ENCODE measurements around the gene NRP2. TPM values are rescaled to one million over a fixed set of nuclear protein-coding genes. Genes with fewer than 3 reads are reported as not detected.

The NRP2 gene
- total and polyA plus RNA-seq, 4 donors: 3.8 to 17.7 (median 12.2) TPM

- Histone ChIP-seq H3K4me3 (ENCODE audit: low read depth in 1 of 3, low read length in 3 of 3) (no peak overlapping the region), H3K27ac (ENCODE audit: low read depth in 1 of 2, low read length in 2 of 2) (peak overlapping the region in 1 of 2 donors; percentile 21), H3K27me3 (ENCODE audit: control insufficient read depth in 4 of 4, insufficient read depth in 4 of 4, low read length in 3 of 4) (no peaks in the 10 kb centered on the region), H3K9me3 (ENCODE audit: control insufficient read depth in 4 of 4, low read length in 3 of 4) (no peaks in the 10 kb centered on the region), H3K4me1 (ENCODE audit: control insufficient read depth in 4 of 4, insufficient read depth in 4 of 4, low read length in 3 of 4) (no peaks in the 10 kb centered on the region), H3K9ac (ENCODE audit: low read depth in 1 of 2, low read length in 2 of 2) (no peak overlapping the region), H3K36me3 (ENCODE audit: control insufficient read depth in 4 of 4, insufficient read depth in 3 of 4, low read depth in 1 of 4, low read length in 3 of 4) (no peaks in the 10 kb centered on the region)
- TF ChIP-seq NR2F2 (IDR thresholded peaks at IDR 0.05) (peak; percentile 70), RAD21 (IDR thresholded peaks at IDR 0.05) (peak in 1 of 2 donors; percentile 4), HNF4A (conservative IDR thresholded peaks at IDR 0.05) (no peak)
- DNase-seq (ENCODE audit: low spot score): no peak
- 84% methylated on average over 3 of the region's 3 CpGs for WGBS
Measured at GRCh38 chr2:205755923-205756322, 73.6 kb downstream of the NRP2 start.

DNA sequence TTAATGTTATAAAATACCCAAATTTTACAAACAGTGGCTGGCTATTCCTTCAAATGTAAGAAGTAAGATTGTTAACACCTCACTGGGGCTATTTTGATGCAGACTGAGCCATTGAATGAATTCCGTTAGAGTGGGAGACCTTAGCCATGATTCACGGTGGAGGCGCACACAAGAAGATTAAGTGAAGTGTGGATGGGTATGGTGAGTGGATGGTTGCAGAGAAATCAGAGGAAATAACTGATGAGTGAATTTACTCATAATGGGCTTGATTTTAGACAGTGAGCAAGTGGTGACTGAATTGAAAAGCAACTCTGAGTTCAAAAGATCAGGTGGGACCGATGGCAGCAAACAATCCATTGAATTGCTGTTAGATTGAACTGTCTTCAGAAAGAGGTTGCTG, 75.0 kb downstream of the NRP2 start:
- TF ChIP-seq TAF1 (conservative IDR thresholded peaks at IDR 0.05) (no peak), FOXA2 (IDR thresholded peaks at IDR 0.05) (no peak), JUND (IDR thresholded peaks at IDR 0.05) (no peak), RXRA (IDR thresholded peaks at IDR 0.05) (no peak), YY1 (IDR thresholded peaks at IDR 0.05) (no peak), EGR1 (IDR thresholded peaks at IDR 0.05; ENCODE audit: low read depth in 2 of 2) (no peak), HNF4G (IDR thresholded peaks at IDR 0.05) (no peak), MAX (IDR thresholded peaks at IDR 0.05) (no peak), SP1 (IDR thresholded peaks at IDR 0.05) (no peak), NR2F2 (IDR thresholded peaks at IDR 0.05) (no peak)
- H3K9me3 ChIP-seq (ENCODE audit: control insufficient read depth in 4 of 4, low read length in 3 of 4): no peaks in the 10 kb centered on the region
- no peak overlapping the region for H3K4me3 ChIP-seq (ENCODE audit: low read depth in 1 of 3, low read length in 3 of 3)
- no peaks in the 10 kb centered on the region for H3K4me1 ChIP-seq (ENCODE audit: control insufficient read depth in 4 of 4, insufficient read depth in 4 of 4, low read length in 3 of 4)
- H3K27me3 ChIP-seq (ENCODE audit: control insufficient read depth in 4 of 4, insufficient read depth in 4 of 4, low read length in 3 of 4): no peaks in the 10 kb centered on the region
- no peak for DNase-seq (ENCODE audit: low spot score)
- no peak overlapping the region for H3K9ac ChIP-seq (ENCODE audit: low read depth in 1 of 2, low read length in 2 of 2)
- WGBS: 93% methylated on average over 4 of the region's 4 CpGs
- H3K27ac ChIP-seq (ENCODE audit: low read depth in 1 of 2, low read length in 2 of 2): no peak overlapping the region
- no peaks in the 10 kb centered on the region for H3K36me3 ChIP-seq (ENCODE audit: control insufficient read depth in 4 of 4, insufficient read depth in 3 of 4, low read depth in 1 of 4, low read length in 3 of 4)

- peak overlapping the region in 1 of 2 donors; percentile 25 for H3K27ac ChIP-seq (ENCODE audit: low read depth in 1 of 2, low read length in 2 of 2)
- TF ChIP-seq SP1 (IDR thresholded peaks at IDR 0.05) (no peak), NR2F2 (IDR thresholded peaks at IDR 0.05) (no peak), EGR1 (IDR thresholded peaks at IDR 0.05; ENCODE audit: low read depth in 2 of 2) (no peak), JUND (IDR thresholded peaks at IDR 0.05) (no peak), TAF1 (conservative IDR thresholded peaks at IDR 0.05) (no peak), RXRA (IDR thresholded peaks at IDR 0.05) (no peak), GABPA (IDR thresholded peaks at IDR 0.05 in 1 of 2, conservative IDR thresholded peaks at IDR 0.05 in 1 of 2) (no peak), ZBTB33 (IDR thresholded peaks at IDR 0.05) (no peak), HNF4G (IDR thresholded peaks at IDR 0.05) (no peak)
- TF ChIP-seq, protein P1, sequence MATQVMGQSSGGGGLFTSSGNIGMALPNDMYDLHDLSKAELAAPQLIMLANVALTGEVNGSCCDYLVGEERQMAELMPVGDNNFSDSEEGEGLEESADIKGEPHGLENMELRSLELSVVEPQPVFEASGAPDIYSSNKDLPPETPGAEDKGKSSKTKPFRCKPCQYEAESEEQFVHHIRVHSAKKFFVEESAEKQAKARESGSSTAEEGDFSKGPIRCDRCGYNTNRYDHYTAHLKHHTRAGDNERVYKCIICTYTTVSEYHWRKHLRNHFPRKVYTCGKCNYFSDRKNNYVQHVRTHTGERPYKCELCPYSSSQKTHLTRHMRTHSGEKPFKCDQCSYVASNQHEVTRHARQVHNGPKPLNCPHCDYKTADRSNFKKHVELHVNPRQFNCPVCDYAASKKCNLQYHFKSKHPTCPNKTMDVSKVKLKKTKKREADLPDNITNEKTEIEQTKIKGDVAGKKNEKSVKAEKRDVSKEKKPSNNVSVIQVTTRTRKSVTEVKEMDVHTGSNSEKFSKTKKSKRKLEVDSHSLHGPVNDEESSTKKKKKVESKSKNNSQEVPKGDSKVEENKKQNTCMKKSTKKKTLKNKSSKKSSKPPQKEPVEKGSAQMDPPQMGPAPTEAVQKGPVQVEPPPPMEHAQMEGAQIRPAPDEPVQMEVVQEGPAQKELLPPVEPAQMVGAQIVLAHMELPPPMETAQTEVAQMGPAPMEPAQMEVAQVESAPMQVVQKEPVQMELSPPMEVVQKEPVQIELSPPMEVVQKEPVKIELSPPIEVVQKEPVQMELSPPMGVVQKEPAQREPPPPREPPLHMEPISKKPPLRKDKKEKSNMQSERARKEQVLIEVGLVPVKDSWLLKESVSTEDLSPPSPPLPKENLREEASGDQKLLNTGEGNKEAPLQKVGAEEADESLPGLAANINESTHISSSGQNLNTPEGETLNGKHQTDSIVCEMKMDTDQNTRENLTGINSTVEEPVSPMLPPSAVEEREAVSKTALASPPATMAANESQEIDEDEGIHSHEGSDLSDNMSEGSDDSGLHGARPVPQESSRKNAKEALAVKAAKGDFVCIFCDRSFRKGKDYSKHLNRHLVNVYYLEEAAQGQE (IDR thresholded peaks at IDR 0.05): no peak
- TF ChIP-seq, protein P2, sequence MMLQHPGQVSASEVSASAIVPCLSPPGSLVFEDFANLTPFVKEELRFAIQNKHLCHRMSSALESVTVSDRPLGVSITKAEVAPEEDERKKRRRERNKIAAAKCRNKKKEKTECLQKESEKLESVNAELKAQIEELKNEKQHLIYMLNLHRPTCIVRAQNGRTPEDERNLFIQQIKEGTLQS (IDR thresholded peaks at IDR 0.05): no peak
- no peak overlapping the region for H3K4me3 ChIP-seq (ENCODE audit: low read depth in 1 of 3, low read length in 3 of 3)
- 85% methylated on average over 4 of the region's 4 CpGs for WGBS
- H3K27me3 ChIP-seq (ENCODE audit: control insufficient read depth in 4 of 4, insufficient read depth in 4 of 4, low read length in 3 of 4): no peaks in the 10 kb centered on the region
- no peaks in the 10 kb centered on the region for H3K9me3 ChIP-seq (ENCODE audit: control insufficient read depth in 4 of 4, low read length in 3 of 4)
- H3K9ac ChIP-seq (ENCODE audit: low read depth in 1 of 2, low read length in 2 of 2): no peak overlapping the region
- H3K36me3 ChIP-seq (ENCODE audit: control insufficient read depth in 4 of 4, insufficient read depth in 3 of 4, low read depth in 1 of 4, low read length in 3 of 4): no peaks in the 10 kb centered on the region
- no peak for DNase-seq (ENCODE audit: low spot score)
- no peaks in the 10 kb centered on the region for H3K4me1 ChIP-seq (ENCODE audit: control insufficient read depth in 4 of 4, insufficient read depth in 4 of 4, low read length in 3 of 4)
Measured at GRCh38 chr2:205758051-205758450, 75.8 kb downstream of the NRP2 start.
